Stimulated activated naive CD8-positive, alpha-beta T cell treated with anti-CD3 and anti-CD28 coated beads, Interleukin-15, Interleukin-2, amounts not matched to agents 100 U/mL and 50 U/mL, for 24 hours (primary cell): ENCODE measurements around the gene FARP1.

Experiments
- ATAC-seq: fragments of 150-1000 bp; cut with Tn5 transposase; one replicate; pipeline ENCODE4 v1.10.0; 2021
- DNase-seq: peaks from one replicate; pipeline ENCODE4 v3.0.0; 2021

The FARP1 gene

DNA sequence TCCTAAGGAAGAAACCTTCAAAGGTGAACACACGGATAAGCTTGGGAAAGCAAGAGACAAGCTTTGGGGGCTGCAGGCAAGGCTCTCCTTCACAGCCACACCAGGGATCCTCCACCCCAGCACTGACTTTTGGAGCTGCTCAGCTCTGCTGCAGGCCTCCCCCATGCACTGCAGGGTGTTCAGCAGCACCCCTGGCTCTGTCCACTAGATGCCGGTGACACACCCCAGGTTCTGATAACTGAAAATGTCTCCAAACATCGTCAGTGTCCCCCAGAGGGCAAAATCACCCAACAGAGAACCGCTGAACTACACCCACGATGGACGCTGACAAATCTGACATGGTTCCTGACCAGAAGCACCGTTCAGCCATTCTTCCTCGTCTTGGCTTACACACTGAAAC, 343.5 kb downstream of the FARP1 start:
- DNase-seq (no peak), ATAC-seq (no peak)

DNA sequence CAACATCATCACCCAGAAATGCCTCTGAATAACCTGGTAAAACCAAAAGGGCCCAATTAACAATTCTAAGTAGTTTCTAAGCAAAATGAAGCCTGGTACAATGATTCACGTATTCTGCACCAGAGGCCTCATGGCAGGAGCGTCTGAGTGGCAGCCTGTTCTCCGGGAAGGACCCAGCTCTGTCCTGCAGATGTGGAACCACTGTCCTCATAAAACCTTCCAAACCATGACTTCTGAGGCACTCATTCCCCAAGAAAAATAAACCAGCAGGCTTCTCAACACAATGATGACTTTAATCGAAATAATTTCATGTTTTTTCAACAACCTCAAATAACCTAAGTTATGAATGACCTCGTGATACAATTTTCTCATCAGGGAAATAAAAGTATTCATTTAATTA, 344.1 kb downstream of the FARP1 start:
- no peak for DNase-seq
- ATAC-seq: no peak

DNA sequence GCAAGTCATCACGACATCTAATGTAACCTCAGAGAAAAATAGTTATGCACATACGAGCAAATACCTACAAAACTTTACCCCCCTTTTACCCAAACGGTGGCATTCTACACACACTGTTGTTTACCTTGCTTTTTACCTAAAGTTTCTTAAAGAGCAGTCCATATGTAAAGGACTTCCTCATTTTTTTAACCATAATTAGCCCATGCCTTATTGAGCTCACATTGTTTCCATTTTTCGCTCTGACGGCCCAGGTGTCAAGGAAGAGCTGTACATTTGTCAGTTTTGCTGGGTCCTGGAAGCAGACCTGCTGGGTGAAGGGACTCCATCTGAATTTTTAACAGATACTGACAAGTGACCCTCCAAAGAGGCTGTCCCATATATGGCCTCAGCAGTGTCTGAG, 344.6 kb downstream of the FARP1 start:
- ATAC-seq: no peak
- DNase-seq: no peak

GRCh38 chr13:98488736-98489135, 345.8 kb downstream of the FARP1 start:
- DNase-seq (no peak), ATAC-seq (no peak)

- DNase-seq (no peak), ATAC-seq (no peak)
Observed at GRCh38 chr13:98489446-98490194, 346.7 kb downstream of the FARP1 start.

DNA sequence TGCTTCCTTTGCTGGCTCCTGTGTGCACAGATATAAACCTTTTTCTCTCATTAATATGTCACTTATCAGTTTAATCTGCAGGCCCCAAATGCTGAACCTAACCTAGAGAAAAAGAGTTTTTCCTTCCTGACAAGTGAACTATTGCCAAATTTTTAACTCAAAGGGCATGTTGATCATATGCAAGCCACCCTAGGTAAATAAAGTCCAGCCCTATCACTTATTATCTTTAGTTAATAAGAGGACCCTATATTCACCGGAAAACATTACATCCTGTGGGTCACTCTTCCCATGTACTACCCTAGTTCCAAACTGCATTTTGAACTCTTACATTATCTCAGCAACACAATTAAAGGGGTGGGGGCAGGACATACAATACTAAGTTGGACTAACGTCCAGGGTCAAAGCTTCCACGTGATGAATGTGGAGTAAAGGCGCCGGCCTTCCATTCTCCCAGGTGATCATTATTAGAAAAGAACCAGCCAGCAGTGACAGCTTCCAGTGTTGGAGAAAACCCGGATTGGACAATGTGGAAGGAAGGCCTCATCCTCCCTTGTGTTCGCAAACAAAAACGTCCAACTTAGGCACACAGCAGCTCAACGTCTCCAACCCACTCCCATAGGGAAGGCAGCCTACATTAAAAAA, 347.4 kb downstream of the FARP1 start:
- ATAC-seq (no peak), DNase-seq (no peak)

- no peak for ATAC-seq
Observed at GRCh38 chr13:98490866-98491265, 348.0 kb downstream of the FARP1 start.

DNA sequence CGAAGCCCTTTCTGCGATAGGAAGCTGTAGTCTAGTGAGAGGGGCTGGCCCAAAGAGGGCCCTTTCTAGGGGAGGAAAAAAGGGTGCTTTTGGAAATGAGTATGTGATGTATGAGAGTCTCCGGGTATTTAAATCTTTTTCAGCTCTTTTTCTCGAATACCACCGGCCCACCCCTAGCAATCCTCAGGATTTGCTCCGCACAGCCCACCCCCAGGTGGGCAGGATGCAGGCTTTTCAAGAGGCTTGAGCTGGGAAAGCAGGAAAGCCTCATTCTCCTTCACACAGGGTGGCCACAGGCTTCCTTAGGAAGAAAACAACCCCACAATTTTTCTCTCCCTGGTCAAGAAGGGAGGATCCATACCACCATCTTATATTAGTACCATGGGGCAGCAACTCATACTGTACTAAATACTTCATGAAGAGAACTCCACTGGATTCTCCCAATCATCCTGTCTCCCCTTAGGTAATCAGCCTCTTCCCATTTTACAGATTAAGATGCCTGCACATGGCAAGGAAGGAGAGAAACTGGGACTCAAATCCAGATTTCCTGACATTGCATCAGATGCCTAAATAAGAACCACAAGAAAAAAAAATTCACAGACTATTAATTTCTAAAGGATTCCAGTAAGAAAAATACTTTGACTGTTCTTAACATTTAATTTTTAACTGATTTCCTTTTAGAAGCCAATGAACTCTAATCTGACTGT, 349.6 kb downstream of the FARP1 start:
- DNase-seq: no peak
- no peak for ATAC-seq

More at GRCh38 chr13:98490866-98491265, 348.0 kb downstream of the FARP1 start:
- no peak for DNase-seq

DNA sequence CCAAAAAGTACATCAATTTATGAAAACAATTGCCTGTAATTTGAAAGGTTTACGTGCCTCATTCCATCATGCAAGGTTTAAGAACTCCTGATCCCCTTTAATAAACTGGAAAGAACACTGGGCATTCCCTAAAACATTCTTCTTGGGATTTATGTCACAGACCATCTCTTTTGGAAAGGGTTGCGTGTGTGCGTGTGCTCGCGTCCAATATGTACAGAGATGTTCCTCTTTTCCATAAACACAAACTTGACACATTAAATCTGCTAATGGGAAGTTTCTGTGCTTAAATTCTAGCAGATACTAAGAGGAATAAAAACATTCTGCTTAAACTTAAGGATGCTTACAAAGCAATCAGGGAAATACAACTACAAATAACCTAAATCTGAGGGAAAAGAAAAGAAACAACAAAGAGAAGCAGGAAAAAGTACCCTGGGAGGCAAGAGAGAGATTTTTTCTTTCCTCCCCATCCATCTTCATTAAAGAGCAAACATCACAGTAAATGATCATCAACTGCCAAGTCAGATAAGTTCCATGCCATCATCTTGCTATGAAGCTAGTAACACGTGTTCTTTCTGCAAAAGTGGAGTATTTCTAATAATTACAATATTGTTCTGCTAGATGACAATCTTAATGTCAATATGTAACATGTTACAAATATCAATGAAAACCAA, 350.3 kb downstream of the FARP1 start:
- ATAC-seq (no peak), DNase-seq (no peak)

GRCh38 chr13:98494769-98495168, 351.9 kb downstream of the FARP1 start:
- DNase-seq (no peak), ATAC-seq (no peak)

- ATAC-seq: no peak
- DNase-seq: no peak
Observed at GRCh38 chr13:98495627-98496478, 353.0 kb downstream of the FARP1 start.

DNA sequence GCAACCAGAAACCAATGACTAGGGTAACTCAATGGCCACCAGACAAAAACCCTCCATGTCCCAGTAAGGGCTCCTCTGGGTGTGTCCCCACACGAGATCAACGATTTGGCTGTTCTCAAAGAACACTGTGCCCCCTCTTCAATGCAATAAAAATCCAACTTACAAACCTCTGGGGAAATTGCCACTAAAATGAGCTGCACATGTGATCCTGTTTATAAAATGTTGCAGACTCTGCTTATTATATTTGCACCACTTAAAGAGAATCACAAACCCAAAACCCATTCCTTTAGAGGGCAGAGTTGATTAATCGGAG, 353.5 kb downstream of the FARP1 start:
- ATAC-seq: no peak
- no peak for DNase-seq

- ATAC-seq: no peak
- no peak for DNase-seq
Observed at GRCh38 chr13:98496966-98497365, 354.1 kb downstream of the FARP1 start.

- no peak for DNase-seq
- ATAC-seq: no peak
Observed at GRCh38 chr13:98500963-98501421, 358.1 kb downstream of the FARP1 start.

- DNase-seq: no peak
- no peak for ATAC-seq
Observed at GRCh38 chr13:98503175-98504028, 360.5 kb downstream of the FARP1 start.

DNA sequence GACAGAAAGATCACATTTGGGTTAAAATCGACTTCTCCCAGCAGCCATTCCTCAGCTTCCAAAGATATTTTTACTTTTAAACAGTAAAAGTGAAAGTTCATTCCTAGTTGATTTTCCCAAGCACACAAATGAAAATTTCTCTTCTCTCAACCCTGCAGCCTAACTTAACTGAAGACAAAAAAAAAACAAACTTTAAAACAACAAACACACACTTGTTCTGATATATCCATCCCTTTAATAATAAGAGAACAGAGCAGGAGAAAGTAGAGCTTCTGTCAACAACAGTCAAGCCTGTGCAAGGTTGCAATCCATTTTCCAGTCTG, 361.1 kb downstream of the FARP1 start:
- DNase-seq: no peak
- ATAC-seq: no peak

- ATAC-seq (peak; percentile 93), DNase-seq (peak; percentile 38)
Observed at GRCh38 chr13:98504371-98504963, 361.6 kb downstream of the FARP1 start.
